HEK293T (cell line): ENCODE measurements around the gene RPTOR.
"Not testable (repeated sequence)": the region's sequence is repeated elsewhere in the genome, so short reads cannot be mapped to it uniquely, and the experiment has no call there.

Experiments
- CTCF ChIA-PET: fragments of 350-600 bp; formaldehyde crosslinking; extraction: SDS; loops from one replicate; lab custom pipeline; 2021; ENCODE audit warnings: antibody characterized with exemption, inconsistent platforms; lab: Yijun Ruan, JAX
- POLR2A ChIA-PET: fragments of 350-600 bp; formaldehyde crosslinking; extraction: SDS; loops from one replicate; lab custom pipeline; 2020; ENCODE audit warnings: antibody characterized with exemption, inconsistent platforms; lab: Yijun Ruan, JAX
- DNase-seq: peaks from one replicate; pipeline ENCODE4 v3.0.0; 2012; ENCODE audit warnings: mixed read lengths; ENCODE audit errors: extremely low spot score
- ARNT ChIP-seq: fragments of 450-650 bp; IDR thresholded peaks from 2 replicates; pipeline ENCODE4 v1.6.1; 2017; ENCODE audit warnings: mild to moderate bottlenecking
- BHLHE40 ChIP-seq: fragments of 450-650 bp; IDR thresholded peaks from 2 replicates; pipeline ENCODE4 v1.6.1; 2016; ENCODE audit warnings: mild to moderate bottlenecking, moderate library complexity, borderline replicate concordance
- CTBP1 ChIP-seq: fragments of 450-650 bp; IDR thresholded peaks from 2 replicates; pipeline ENCODE4 v1.6.1; 2016; ENCODE audit warnings: borderline replicate concordance
- ELF4 ChIP-seq: fragments of 450-650 bp; IDR thresholded peaks from 2 replicates; pipeline ENCODE4 v1.6.1; 2017; ENCODE audit warnings: antibody characterized with exemption
- FOXA1 ChIP-seq: fragments of 450-650 bp; IDR thresholded peaks from 2 replicates; pipeline ENCODE4 v1.6.1; 2016; ENCODE audit warnings: mild to moderate bottlenecking
- FOXK2 ChIP-seq: fragments of 450-650 bp; IDR thresholded peaks from 2 replicates; pipeline ENCODE4 v1.6.1; 2016; ENCODE audit warnings: mild to moderate bottlenecking
- FOXM1 ChIP-seq: fragments of 450-650 bp; IDR thresholded peaks from 2 replicates; pipeline ENCODE4 v1.6.1; 2017; ENCODE audit warnings: mild to moderate bottlenecking, borderline replicate concordance
- HDGF ChIP-seq: fragments of 450-650 bp; IDR thresholded peaks from 2 replicates; pipeline ENCODE4 v1.6.1; 2017; ENCODE audit warnings: antibody characterized with exemption, borderline replicate concordance
- L3MBTL2 ChIP-seq: fragments of 450-650 bp; conservative IDR thresholded peaks from 2 replicates; pipeline ENCODE4 v1.6.1; 2016; ENCODE audit warnings: mild to moderate bottlenecking
- LEF1 ChIP-seq: fragments of 450-650 bp; IDR thresholded peaks from 2 replicates; pipeline ENCODE4 v1.6.1; 2017; ENCODE audit warnings: mild to moderate bottlenecking, borderline replicate concordance
- NFRKB ChIP-seq: fragments of 450-650 bp; IDR thresholded peaks from 2 replicates; pipeline ENCODE4 v1.6.1; 2016; ENCODE audit warnings: mild to moderate bottlenecking, moderate library complexity
- SP1 ChIP-seq: fragments of 450-650 bp; IDR thresholded peaks from 2 replicates; pipeline ENCODE4 v1.6.1; 2017
- SUZ12 ChIP-seq: fragments of 450-650 bp; IDR thresholded peaks from 2 replicates; pipeline ENCODE4 v1.6.1; 2016; ENCODE audit warnings: mild to moderate bottlenecking
- TARDBP ChIP-seq: fragments of 450-650 bp; IDR thresholded peaks from 2 replicates; pipeline ENCODE4 v1.6.1; 2016
- ZNF384 ChIP-seq: fragments of 450-650 bp; IDR thresholded peaks from 2 replicates; pipeline ENCODE4 v1.6.1; 2016
- TF ChIP-seq, protein P1 (sequence below): fragments of 450-650 bp; IDR thresholded peaks from 2 replicates; pipeline ENCODE4 v1.6.1; 2016

RPTOR gene

DNA sequence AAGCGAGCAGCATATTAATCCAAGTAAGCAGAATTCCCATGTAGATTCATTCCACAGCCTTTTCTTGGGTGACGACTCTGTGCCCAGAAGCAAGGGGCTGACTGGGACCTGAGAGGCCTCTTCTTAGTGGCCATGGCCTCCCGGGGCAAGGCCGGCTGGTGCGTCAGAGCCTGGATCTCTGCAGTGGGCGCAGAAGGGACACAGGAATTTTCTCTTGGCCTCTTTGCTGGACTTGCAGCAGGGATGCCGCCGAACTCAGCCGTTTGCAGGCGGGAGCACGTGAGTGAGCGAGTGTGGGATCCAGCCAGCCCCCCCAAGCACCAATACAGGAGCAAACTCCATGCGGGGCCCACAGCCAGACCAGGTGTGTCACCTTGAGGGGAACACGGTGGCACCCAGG is 151.8 kb downstream of the RPTOR start:
- ChIA-PET CTCF (no interaction called here), POLR2A (no interaction called here)
- no peak for TF ChIP-seq SP1
- no peak for TF ChIP-seq BHLHE40
- TF ChIP-seq, protein P1, sequence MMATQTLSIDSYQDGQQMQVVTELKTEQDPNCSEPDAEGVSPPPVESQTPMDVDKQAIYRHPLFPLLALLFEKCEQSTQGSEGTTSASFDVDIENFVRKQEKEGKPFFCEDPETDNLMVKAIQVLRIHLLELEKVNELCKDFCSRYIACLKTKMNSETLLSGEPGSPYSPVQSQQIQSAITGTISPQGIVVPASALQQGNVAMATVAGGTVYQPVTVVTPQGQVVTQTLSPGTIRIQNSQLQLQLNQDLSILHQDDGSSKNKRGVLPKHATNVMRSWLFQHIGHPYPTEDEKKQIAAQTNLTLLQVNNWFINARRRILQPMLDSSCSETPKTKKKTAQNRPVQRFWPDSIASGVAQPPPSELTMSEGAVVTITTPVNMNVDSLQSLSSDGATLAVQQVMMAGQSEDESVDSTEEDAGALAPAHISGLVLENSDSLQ: no peak
- TF ChIP-seq L3MBTL2: no peak
- TF ChIP-seq SUZ12: no peak
- no peak for TF ChIP-seq ZNF384
- TF ChIP-seq LEF1: no peak

DNA sequence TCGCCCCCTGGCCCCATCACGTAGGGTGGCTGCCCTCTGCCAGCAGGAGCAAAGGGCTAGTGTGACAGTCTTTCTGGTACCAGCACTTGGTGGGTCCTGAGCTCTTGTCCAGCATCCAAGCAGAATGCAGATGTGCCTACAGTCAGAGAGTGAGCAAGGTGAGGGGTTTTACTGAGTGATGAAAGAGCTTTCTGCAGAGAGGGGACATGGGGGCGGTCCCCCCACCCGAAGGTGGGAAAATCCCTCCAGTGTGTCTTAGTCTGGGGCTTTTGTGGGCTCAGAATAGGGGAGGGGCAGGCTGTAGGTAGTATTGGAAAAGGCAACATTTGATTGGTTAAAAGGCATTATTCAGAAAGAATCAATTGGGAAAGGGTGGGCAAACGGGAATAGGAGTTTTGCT is 152.3 kb downstream of the RPTOR start:
- ChIA-PET CTCF (no interaction called here), POLR2A (no interaction called here)
- DNase-seq: no peak
- no peak for TF ChIP-seq ELF4
- no peak for TF ChIP-seq SUZ12
- TF ChIP-seq FOXM1: no peak
- no peak for TF ChIP-seq TARDBP
- no peak for TF ChIP-seq FOXA1
- TF ChIP-seq ARNT: no peak
- TF ChIP-seq NFRKB: no peak
- no peak for TF ChIP-seq CTBP1
- no peak for TF ChIP-seq ZNF384
- no peak for TF ChIP-seq SP1
- no peak for TF ChIP-seq FOXK2
- TF ChIP-seq HDGF: no peak
- TF ChIP-seq BHLHE40: no peak
- no peak for TF ChIP-seq LEF1
- no peak for TF ChIP-seq L3MBTL2
- TF ChIP-seq, protein P1: no peak

More for the DNA sequence above, 151.8 kb downstream of the RPTOR start:
- DNase-seq: no peak

DNA sequence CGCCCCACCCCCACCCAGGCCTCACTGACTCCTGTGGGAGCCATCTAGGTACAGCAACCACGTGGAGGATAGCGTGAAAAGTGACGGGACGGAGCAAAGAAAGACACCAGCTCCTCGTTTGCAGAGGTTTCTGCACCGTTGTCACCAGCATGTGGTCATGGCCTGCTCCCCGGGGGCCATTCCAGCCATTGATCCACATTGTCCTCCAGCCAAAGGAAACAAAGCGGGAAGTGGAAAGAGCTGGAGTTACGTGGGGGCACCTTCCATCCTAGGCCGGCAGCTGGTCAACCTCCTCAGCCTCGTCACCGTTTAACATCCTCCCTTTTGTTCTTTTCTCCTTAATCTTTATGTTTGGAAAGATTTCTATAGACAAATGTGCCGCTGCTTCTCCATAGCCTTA is 153.7 kb downstream of the RPTOR start:
- ChIA-PET CTCF (no interaction called here), POLR2A (no interaction called here)
- no peak for TF ChIP-seq SP1
- TF ChIP-seq TARDBP: no peak
- TF ChIP-seq, protein P1: no peak
- TF ChIP-seq SUZ12: no peak
- TF ChIP-seq ELF4: no peak
- no peak for DNase-seq

DNA sequence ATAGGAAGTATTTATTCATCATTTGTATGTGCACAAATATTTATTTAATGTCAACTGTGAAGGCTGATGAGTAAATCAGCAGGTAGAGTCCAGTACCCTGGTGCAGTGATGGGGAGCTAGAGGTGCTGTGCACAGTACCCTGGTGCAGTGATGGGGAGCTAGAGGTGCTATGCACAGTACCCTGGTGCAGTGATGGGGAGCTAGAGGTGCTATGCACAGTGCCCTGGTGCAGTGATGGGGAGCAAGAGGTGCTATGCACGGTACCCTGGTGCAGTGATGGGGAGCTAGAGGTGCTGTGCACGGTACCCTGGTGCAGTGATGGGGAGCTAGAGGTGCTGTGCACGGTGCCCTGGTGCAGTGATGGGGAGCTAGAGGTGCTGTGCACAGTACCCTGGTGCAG is 154.6 kb downstream of the RPTOR start:
- POLR2A ChIA-PET, CTCF ChIA-PET: not testable (repeated sequence)

DNA sequence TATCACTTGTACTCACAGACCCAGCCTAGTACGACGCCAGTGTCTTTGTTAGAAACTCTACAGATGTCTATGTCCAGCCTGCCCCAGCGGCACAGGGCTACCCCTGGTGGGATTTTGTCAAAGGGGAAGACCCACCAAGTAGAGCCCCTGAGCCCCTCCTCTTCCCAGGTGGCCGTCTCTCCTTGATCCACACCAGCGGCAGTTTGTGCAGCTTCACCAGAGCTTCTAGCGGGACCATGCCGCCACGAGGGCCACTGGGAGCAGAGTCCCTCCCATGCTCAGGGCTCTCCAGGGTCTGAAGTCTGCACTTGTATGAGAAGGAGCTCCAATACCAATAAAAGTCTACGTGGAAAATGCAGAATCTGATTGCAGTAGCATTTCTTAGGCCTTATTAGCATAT is 157.1 kb downstream of the RPTOR start:
- DNase-seq: no peak
- CTCF ChIA-PET: no interaction called here
- TF ChIP-seq NFRKB: no peak
- no peak for TF ChIP-seq BHLHE40
- no peak for TF ChIP-seq FOXK2
- no peak for TF ChIP-seq ELF4
- no peak for TF ChIP-seq FOXA1
- TF ChIP-seq CTBP1: no peak
- no peak for TF ChIP-seq LEF1
- TF ChIP-seq, protein P1: no peak
- no peak for TF ChIP-seq SP1
- no peak for TF ChIP-seq ZNF384
- TF ChIP-seq FOXM1: no peak
- TF ChIP-seq HDGF: no peak
- POLR2A ChIA-PET: no interaction called here

More for the DNA sequence above, 154.6 kb downstream of the RPTOR start:
- DNase-seq: not testable (repeated sequence)

DNA sequence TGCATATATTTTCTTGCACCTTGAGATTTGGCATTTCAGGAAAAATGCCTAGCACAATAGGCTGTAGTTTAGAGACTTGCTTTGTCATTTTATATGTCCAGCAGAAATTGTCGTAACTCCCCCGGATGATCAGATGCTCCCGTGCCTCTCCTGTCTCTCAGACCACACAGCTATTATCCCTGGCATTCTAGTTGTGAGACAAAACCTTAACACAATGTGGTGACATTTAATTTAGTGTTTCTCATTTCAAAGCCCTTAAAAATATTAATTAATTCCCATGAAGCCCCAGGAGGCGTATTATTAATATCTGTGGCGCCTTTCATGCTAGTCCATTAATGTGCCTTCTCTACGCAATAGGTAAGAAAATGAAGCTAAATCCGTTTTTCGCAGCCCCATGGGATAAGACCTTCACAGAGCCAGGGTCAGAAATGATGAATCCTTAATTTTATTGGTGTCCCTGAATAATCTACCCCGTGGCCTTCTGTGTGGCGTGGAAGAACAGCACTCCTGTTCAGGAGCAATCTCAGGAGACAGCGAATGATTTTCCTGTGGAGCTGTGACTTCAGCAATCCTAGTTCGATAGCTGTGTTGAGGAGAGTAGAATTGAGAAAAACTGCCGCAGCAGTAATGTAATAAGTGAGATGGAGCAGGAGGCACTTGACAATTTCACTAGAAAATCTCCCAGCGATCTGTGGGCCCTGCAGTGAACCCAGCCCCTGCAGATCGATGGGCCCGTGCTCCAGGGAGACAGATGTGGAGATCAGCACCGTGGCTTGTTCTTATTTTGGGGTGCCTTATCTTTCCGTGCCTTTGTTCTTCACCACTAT is 157.9 kb downstream of the RPTOR start:
- ChIA-PET CTCF (no interaction called here), POLR2A (no interaction called here)
- TF ChIP-seq, protein P1: no peak
- TF ChIP-seq TARDBP (no peak), FOXA1 (no peak), ARNT (no peak), ELF4 (no peak), SUZ12 (no peak), FOXM1 (no peak), HDGF (no peak), L3MBTL2 (no peak), LEF1 (no peak), ZNF384 (no peak), BHLHE40 (no peak), NFRKB (no peak), SP1 (no peak), FOXK2 (no peak), CTBP1 (no peak)

More for the DNA sequence above, 157.9 kb downstream of the RPTOR start:
- DNase-seq: no peak
